ENCODE results near the gene NDUFV1.
"Not testable (repeated sequence)": the region's sequence is repeated elsewhere in the genome, so short reads cannot be mapped to it uniquely, and the experiment has no call there.

NDUFV1 gene

GRCh38 chr11:67606492-67607295, at the start of gene NDUFV1:
TSS of gene NDUFV1 (plus strand) at chr11:67606936. CDS start at chr11:67607005, 69 bp downstream.
- peak; percentile 98 for DNase-seq

- no peak for DNase-seq
Measured at GRCh38 chr11:67558084-67558772, 48.5 kb upstream of the NDUFV1 start.

- no peak for DNase-seq
Measured at GRCh38 chr11:67561971-67562619, 44.6 kb upstream of the NDUFV1 start.

GRCh38 chr11:67562963-67563704, 43.6 kb upstream of the NDUFV1 start:
- no peak for DNase-seq

GRCh38 chr11:67563705-67564114, 43.0 kb upstream of the NDUFV1 start:
- not testable (repeated sequence) for DNase-seq

- no peak for DNase-seq
Measured at GRCh38 chr11:67564230-67564629, 42.5 kb upstream of the NDUFV1 start.

- no peak for DNase-seq
Measured at GRCh38 chr11:67571443-67571842, 35.3 kb upstream of the NDUFV1 start.

GRCh38 chr11:67572305-67572704, 34.4 kb upstream of the NDUFV1 start:
- DNase-seq, result no peak

- peak; percentile 20 for DNase-seq
Measured at GRCh38 chr11:67572747-67573419, 33.9 kb upstream of the NDUFV1 start.

- no peak for DNase-seq
Measured at GRCh38 chr11:67574938-67575337, 31.8 kb upstream of the NDUFV1 start.

- DNase-seq, result no peak
Measured at GRCh38 chr11:67576735-67577475, 29.8 kb upstream of the NDUFV1 start.

- DNase-seq, result no peak
Measured at GRCh38 chr11:67577951-67578350, 28.8 kb upstream of the NDUFV1 start.

GRCh38 chr11:67581469-67581868, 25.3 kb upstream of the NDUFV1 start:
- DNase-seq, result no peak

GRCh38 chr11:67582011-67582410, 24.7 kb upstream of the NDUFV1 start:
- DNase-seq, result no peak

GRCh38 chr11:67583247-67584204, 23.2 kb upstream of the NDUFV1 start, which contains the start of gene GSTP1:
TSS of gene GSTP1 (plus strand) at chr11:67583812. CDS start at chr11:67583844, 32 bp downstream.
- peak; percentile 84 for DNase-seq

GRCh38 chr11:67584205-67584880, 22.4 kb upstream of the NDUFV1 start:
- peak; percentile 23 for DNase-seq

GRCh38 chr11:67584881-67585873, 21.6 kb upstream of the NDUFV1 start:
- no peak for DNase-seq

GRCh38 chr11:67585911-67586310, 20.8 kb upstream of the NDUFV1 start:
- no peak for DNase-seq
